A673 (cell line): ENCODE measurements around the gene KCNMA1. TPM values are rescaled to one million over a fixed set of nuclear protein-coding genes. Genes with fewer than 3 reads are reported as not detected.

ENCODE experiments used
- BruUV-seq: library from RNA; stranded (reverse); fragments of 400-500 nt; replicated peaks from 2 replicates; lab custom pipeline; 2021; lab: Mats Ljungman, UMichigan
- CTCF ChIA-PET: fragments of 300-600 bp; sonication (Branson Sonifier 250); formaldehyde crosslinking; loops from one replicate; lab custom pipeline; 2022; ENCODE audit warnings: antibody characterized with exemption; lab: Charles Lee
- POLR2A ChIA-PET: fragments of 300-600 bp; sonication (Branson Sonifier 250); formaldehyde crosslinking; loops from one replicate; lab custom pipeline; 2022; ENCODE audit warnings: antibody characterized with exemption; ENCODE audit not compliant: low non-redundant PET; lab: Charles Lee
- DNase-seq: peaks from one replicate; pipeline ENCODE4 v3.0.0-alpha.2; 2015; ENCODE audit warnings: low spot score
- H3K27ac ChIP-seq: fragments of 200-600 bp; sonication (generic); 2 replicates; pipeline ENCODE4 v1.5.1; 2016; ENCODE audit warnings: mixed run types, low read depth, mild to moderate bottlenecking, mixed read lengths, antibody characterized with exemption, low read length; ENCODE audit not compliant: poor library complexity, severe bottlenecking
- H3K27me3 ChIP-seq: fragments of 200-600 bp; sonication (generic); replicated peaks from 2 replicates; pipeline ENCODE4 v1.6.1; 2017; ENCODE audit warnings: mixed run types, low read depth, mild to moderate bottlenecking, mixed read lengths, antibody characterized with exemption, low read length; ENCODE audit not compliant: insufficient read depth, poor library complexity
- H3K36me3 ChIP-seq: fragments of 200-600 bp; sonication (generic); 2 replicates; pipeline ENCODE4 v1.6.1; 2016; ENCODE audit warnings: mixed run types, mild to moderate bottlenecking, mixed read lengths, antibody characterized with exemption, low read length; ENCODE audit not compliant: insufficient read depth, poor library complexity, severe bottlenecking
- H3K4me1 ChIP-seq: fragments of 200-600 bp; sonication (generic); 2 replicates; pipeline ENCODE4 v1.6.1; 2017; ENCODE audit warnings: mixed run types, mild to moderate bottlenecking, mixed read lengths, antibody characterized with exemption, low read length; ENCODE audit not compliant: insufficient read depth, poor library complexity, severe bottlenecking
- H3K4me3 ChIP-seq: fragments of 200-600 bp; sonication (generic); 2 replicates; pipeline ENCODE4 v1.5.1; 2016; ENCODE audit warnings: low read depth, mixed run types, mild to moderate bottlenecking, mixed read lengths, low read length; ENCODE audit not compliant: poor library complexity, severe bottlenecking
- H3K9me3 ChIP-seq: fragments of 200-600 bp; sonication (generic); 2 replicates; pipeline ENCODE4 v1.6.1; 2016; ENCODE audit warnings: mixed run types, low read depth, mild to moderate bottlenecking, mixed read lengths, antibody characterized with exemption, low read length; ENCODE audit not compliant: poor library complexity, severe bottlenecking
- EZH2 ChIP-seq: fragments of 200-600 bp; sonication (generic); IDR thresholded peaks from 2 replicates; pipeline ENCODE4 v1.6.1; 2017; ENCODE audit warnings: borderline replicate concordance, low read depth, mild to moderate bottlenecking, mixed read lengths, antibody characterized with exemption, low read length; ENCODE audit not compliant: poor library complexity, severe bottlenecking
- intact Hi-C: fragments of 100-400 bp; cut with micrococcal nuclease; formaldehyde crosslinking; loops from one replicate; pipeline ENCODE4 v1.10.0; 2022; ENCODE audit not compliant: unreplicated experiment
- total RNA-seq: library from RNA; stranded (reverse); gene quantifications from 2 replicates; pipeline ENCODE4 v1.2.3, GENCODE V29; 2021
- TF ChIP-seq, protein P1 (sequence below): fragments of 300-800, 200-600 bp; sonication (generic); conservative IDR thresholded peaks from 2 replicates; pipeline ENCODE4 v1.5.1; 2017; ENCODE audit warnings: low read depth, mild to moderate bottlenecking, antibody characterized with exemption, low read length, moderate library complexity, mixed read lengths

The KCNMA1 gene
- total RNA-seq, 1 experiment from 2014 or later: 0.84 TPM

- Histone ChIP-seq H3K36me3 (no peaks in the 10 kb centered on the region), H3K4me1 (no peaks in the 10 kb centered on the region), H3K9me3 (no peaks in the 10 kb centered on the region), H3K27ac (no peak overlapping the region), H3K4me3 (no peak overlapping the region), H3K27me3 (peaks cover 9% of the 10 kb centered on the region)
- CTCF ChIA-PET: interaction anchor here (0.5 kb wide), 1 partner anchor 451 kb away, joined by 4 read pairs; no protein-coding TSS in a partner anchor
- intact Hi-C loops: loop anchor here (10.0 kb wide), 1 partner anchor 257 kb away; no protein-coding TSS in a partner anchor
- no peak for DNase-seq
- no peak for TF ChIP-seq EZH2
- POLR2A ChIA-PET: no interaction called here
- no TSS peak for BruUV-seq
These were observed 139.9 kb downstream of the KCNMA1 start for GRCh38 chr10:77497748-77498147.

GRCh38 chr10:77496941-77497420 is 140.6 kb downstream of the KCNMA1 start:
- no TSS peak for BruUV-seq
- POLR2A ChIA-PET: no interaction called here
- Histone ChIP-seq H3K4me3 (no peak overlapping the region), H3K4me1 (no peaks in the 10 kb centered on the region), H3K36me3 (no peaks in the 10 kb centered on the region), H3K27me3 (peaks cover 9% of the 10 kb centered on the region), H3K27ac (no peak overlapping the region), H3K9me3 (no peaks in the 10 kb centered on the region)
- CTCF ChIA-PET: no interaction called here
- no peak for DNase-seq
- intact Hi-C loops: loop anchor here (10.0 kb wide), 1 partner anchor 258 kb away; no protein-coding TSS in a partner anchor
- TF ChIP-seq, protein P1, sequence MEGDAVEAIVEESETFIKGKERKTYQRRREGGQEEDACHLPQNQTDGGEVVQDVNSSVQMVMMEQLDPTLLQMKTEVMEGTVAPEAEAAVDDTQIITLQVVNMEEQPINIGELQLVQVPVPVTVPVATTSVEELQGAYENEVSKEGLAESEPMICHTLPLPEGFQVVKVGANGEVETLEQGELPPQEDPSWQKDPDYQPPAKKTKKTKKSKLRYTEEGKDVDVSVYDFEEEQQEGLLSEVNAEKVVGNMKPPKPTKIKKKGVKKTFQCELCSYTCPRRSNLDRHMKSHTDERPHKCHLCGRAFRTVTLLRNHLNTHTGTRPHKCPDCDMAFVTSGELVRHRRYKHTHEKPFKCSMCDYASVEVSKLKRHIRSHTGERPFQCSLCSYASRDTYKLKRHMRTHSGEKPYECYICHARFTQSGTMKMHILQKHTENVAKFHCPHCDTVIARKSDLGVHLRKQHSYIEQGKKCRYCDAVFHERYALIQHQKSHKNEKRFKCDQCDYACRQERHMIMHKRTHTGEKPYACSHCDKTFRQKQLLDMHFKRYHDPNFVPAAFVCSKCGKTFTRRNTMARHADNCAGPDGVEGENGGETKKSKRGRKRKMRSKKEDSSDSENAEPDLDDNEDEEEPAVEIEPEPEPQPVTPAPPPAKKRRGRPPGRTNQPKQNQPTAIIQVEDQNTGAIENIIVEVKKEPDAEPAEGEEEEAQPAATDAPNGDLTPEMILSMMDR: no peak
- TF ChIP-seq EZH2: no peak

DNA sequence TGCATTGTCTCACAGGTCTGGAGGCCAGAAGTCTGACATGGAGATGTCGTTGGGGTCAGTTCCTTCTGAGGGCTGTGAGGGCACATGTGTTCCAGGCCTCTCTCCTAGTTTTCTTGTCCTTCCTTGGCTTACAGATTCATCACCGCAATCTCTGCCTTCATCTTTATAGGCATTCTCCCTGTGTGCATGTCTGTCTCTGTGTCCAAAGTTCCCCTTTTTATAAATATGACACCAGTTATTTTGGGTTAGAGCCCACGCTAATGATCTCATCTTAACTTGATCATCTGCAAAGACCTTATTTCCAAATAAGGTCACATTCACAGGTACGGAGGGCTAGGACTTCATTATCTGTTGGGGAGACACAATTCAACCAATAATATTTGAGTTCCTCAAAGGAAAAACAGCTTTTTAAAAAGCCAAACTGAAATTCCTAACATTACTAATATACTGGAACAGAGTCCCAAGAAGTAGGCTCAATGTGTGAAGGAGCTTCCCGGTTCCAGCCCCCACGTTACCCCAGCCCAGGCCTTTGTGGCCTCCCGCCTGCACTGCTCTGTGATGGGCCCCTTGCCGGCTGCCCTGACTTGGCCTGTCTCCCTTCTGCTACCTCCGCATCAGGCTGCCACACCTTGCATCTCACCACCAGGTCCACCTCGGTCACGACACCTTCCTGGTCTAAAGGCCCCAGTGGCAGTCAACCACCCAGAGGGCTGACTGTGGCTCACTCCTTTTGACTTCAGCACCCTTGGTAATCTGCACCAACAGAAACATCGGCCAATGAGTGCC is 142.7 kb downstream of the KCNMA1 start:
- Histone ChIP-seq H3K27ac (no peak overlapping the region), H3K4me1 (no peaks in the 10 kb centered on the region), H3K9me3 (no peaks in the 10 kb centered on the region), H3K27me3 (peaks cover 9% of the 10 kb centered on the region), H3K4me3 (no peak overlapping the region), H3K36me3 (no peaks in the 10 kb centered on the region)
- no TSS peak for BruUV-seq
- intact Hi-C loops: loop anchor here (1.0 to 10.0 kb wide), 2 partner anchors 146 to 260 kb away; no protein-coding TSS in a partner anchor
- ChIA-PET CTCF (no interaction called here), POLR2A (no interaction called here)
- no peak for DNase-seq
- TF ChIP-seq, protein P1: no peak
- no peak for TF ChIP-seq EZH2
